ENCODE data around the gene PARVG.

The PARVG gene

DNA sequence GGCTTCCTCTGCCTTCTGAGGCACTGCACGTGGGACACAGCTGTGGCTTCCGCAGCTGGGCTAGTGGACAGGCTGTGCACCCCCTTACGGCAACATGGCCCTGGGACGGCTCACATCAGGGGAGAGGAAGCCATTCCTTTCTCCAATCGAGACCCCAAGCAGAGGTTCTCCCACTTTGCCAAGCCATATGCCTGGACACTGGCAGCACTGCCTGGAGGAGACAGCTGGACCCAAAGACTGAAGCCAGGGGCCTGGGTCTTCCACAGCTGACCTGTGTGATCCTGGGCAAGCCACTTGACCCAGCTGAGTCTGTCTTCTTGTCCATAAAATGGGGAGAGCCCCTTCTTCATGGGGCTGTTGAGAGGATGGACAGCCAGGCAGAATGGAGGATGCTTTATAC lies 66.6 kb downstream of the PARVG start:
- Histone ChIP-seq H3K27me3 (replicated peaks; ENCODE audit: insufficient read depth, low read length) (peaks cover 99% of the 10 kb centered on the region), H3K9me3 (replicated peaks; ENCODE audit: insufficient read depth, low read length) (no peaks in the 10 kb centered on the region), H3K79me2 (ENCODE audit: low read length) (no peaks in the 10 kb centered on the region), H3K4me1 (ENCODE audit: low read length) (no peaks in the 10 kb centered on the region), H3K4me2 (ENCODE audit: low read depth, low read length) (no peak overlapping the region), H2AFZ (ENCODE audit: low read length) (no peak overlapping the region), H4K20me1 (ENCODE audit: insufficient read depth, low read length) (no peaks in the 10 kb centered on the region), H3K9me2 (replicated peaks; ENCODE audit: insufficient read depth, low read length) (no peaks in the 10 kb centered on the region), H3F3A (ENCODE audit: insufficient read depth, low read length) (no peaks in the 10 kb centered on the region), H3K9ac (ENCODE audit: low read length) (no peak overlapping the region), H3K36me3 (replicated peaks; ENCODE audit: insufficient read depth, low read length) (no peaks in the 10 kb centered on the region), H3K27ac (ENCODE audit: low read length) (no peak overlapping the region), H3K4me3 (ENCODE audit: low read length) (no peak overlapping the region)
- no peak for DNase-seq
- TF ChIP-seq EZH2 (optimal IDR thresholded peaks at IDR 0.05; ENCODE audit: low read depth, low read length): no peak
- no peak for TF ChIP-seq EZH2phosphoT487 (IDR thresholded peaks at IDR 0.05; ENCODE audit: low read length)
- TF ChIP-seq CTCF (IDR thresholded peaks at IDR 0.05; ENCODE audit: low read length): no peak

GRCh38 chr22:44247923-44248892 lies 67.5 kb downstream of the PARVG start:
- no peaks in the 10 kb centered on the region for H4K20me1 ChIP-seq (ENCODE audit: insufficient read depth, low read length)
- H3K9me3 ChIP-seq (replicated peaks; ENCODE audit: insufficient read depth, low read length): no peaks in the 10 kb centered on the region
- H3F3A ChIP-seq (ENCODE audit: insufficient read depth, low read length): no peaks in the 10 kb centered on the region
- H3K27me3 ChIP-seq (replicated peaks; ENCODE audit: insufficient read depth, low read length): peaks cover 99% of the 10 kb centered on the region
- no peak for DNase-seq
- H3K27ac ChIP-seq (ENCODE audit: low read length): no peak overlapping the region
- no peak overlapping the region for H2AFZ ChIP-seq (ENCODE audit: low read length)
- H3K79me2 ChIP-seq (ENCODE audit: low read length): no peaks in the 10 kb centered on the region
- H3K4me1 ChIP-seq (ENCODE audit: low read length): no peaks in the 10 kb centered on the region
- H3K4me3 ChIP-seq (ENCODE audit: low read length): no peak overlapping the region
- no peaks in the 10 kb centered on the region for H3K9me2 ChIP-seq (replicated peaks; ENCODE audit: insufficient read depth, low read length)
- no peak overlapping the region for H3K9ac ChIP-seq (ENCODE audit: low read length)
- no peak overlapping the region for H3K4me2 ChIP-seq (ENCODE audit: low read depth, low read length)
- no peaks in the 10 kb centered on the region for H3K36me3 ChIP-seq (replicated peaks; ENCODE audit: insufficient read depth, low read length)
- TF ChIP-seq CTCF (IDR thresholded peaks at IDR 0.05; ENCODE audit: low read length) (no peak), EZH2 (optimal IDR thresholded peaks at IDR 0.05; ENCODE audit: low read depth, low read length) (no peak), EZH2phosphoT487 (IDR thresholded peaks at IDR 0.05; ENCODE audit: low read length) (no peak)

GRCh38 chr22:44248926-44249325 lies 68.2 kb downstream of the PARVG start:
- H3K4me2 ChIP-seq (ENCODE audit: low read depth, low read length): no peak overlapping the region
- TF ChIP-seq EZH2 (optimal IDR thresholded peaks at IDR 0.05; ENCODE audit: low read depth, low read length) (no peak), CTCF (IDR thresholded peaks at IDR 0.05; ENCODE audit: low read length) (no peak), EZH2phosphoT487 (IDR thresholded peaks at IDR 0.05; ENCODE audit: low read length) (no peak)
- no peak overlapping the region for H3K9ac ChIP-seq (ENCODE audit: low read length)
- H3K27ac ChIP-seq (ENCODE audit: low read length): no peak overlapping the region
- no peak overlapping the region for H3K4me3 ChIP-seq (ENCODE audit: low read length)
- H3K9me3 ChIP-seq (replicated peaks; ENCODE audit: insufficient read depth, low read length): no peaks in the 10 kb centered on the region
- H2AFZ ChIP-seq (ENCODE audit: low read length): no peak overlapping the region
- no peaks in the 10 kb centered on the region for H3K79me2 ChIP-seq (ENCODE audit: low read length)
- no peaks in the 10 kb centered on the region for H3K4me1 ChIP-seq (ENCODE audit: low read length)
- H4K20me1 ChIP-seq (ENCODE audit: insufficient read depth, low read length): no peaks in the 10 kb centered on the region
- no peaks in the 10 kb centered on the region for H3K9me2 ChIP-seq (replicated peaks; ENCODE audit: insufficient read depth, low read length)
- H3K36me3 ChIP-seq (replicated peaks; ENCODE audit: insufficient read depth, low read length): no peaks in the 10 kb centered on the region
- H3F3A ChIP-seq (ENCODE audit: insufficient read depth, low read length): no peaks in the 10 kb centered on the region
- H3K27me3 ChIP-seq (replicated peaks; ENCODE audit: insufficient read depth, low read length): peaks cover 98% of the 10 kb centered on the region
- no peak for DNase-seq
